Liver (tissue), 9 donors: Measurements from ENCODE around the gene FARP1. TPM values are rescaled to one million over a fixed set of nuclear protein-coding genes. Genes with fewer than 3 reads are reported as not detected.
"Not testable (repeated sequence)": the region's sequence is repeated elsewhere in the genome, so short reads cannot be mapped to it uniquely, and the experiment has no call there.

ENCODE experiments used
- DNase-seq: peaks from one replicate; pipeline ENCODE4 v3.0.0-alpha.2; 2017; ENCODE audit warnings: low spot score
- H3K27ac ChIP-seq, 2 donors: one replicate each; pipeline ENCODE4 v1.7.0; 2013; ENCODE audit warnings: inconsistent platforms in 2 of 2, low read length in 2 of 2, control low read depth in 1 of 2, low read depth in 1 of 2, mild to moderate bottlenecking in 1 of 2
- H3K27me3 ChIP-seq, 4 donors: one replicate each; pipeline versions ENCODE4 v1.6.1 to v1.7.0; 2013; ENCODE audit warnings: low read length in 3 of 4, inconsistent platforms in 1 of 4, mild to moderate bottlenecking in 1 of 4, moderate library complexity in 1 of 4; ENCODE audit not compliant: control insufficient read depth in 4 of 4, insufficient read depth in 4 of 4
- H3K36me3 ChIP-seq, 4 donors: one replicate each; pipeline versions ENCODE4 v1.6.1 to v1.7.0; 2013; ENCODE audit warnings: low read length in 3 of 4, mild to moderate bottlenecking in 3 of 4, low read depth in 1 of 4, moderate library complexity in 1 of 4; ENCODE audit not compliant: control insufficient read depth in 4 of 4, insufficient read depth in 3 of 4
- H3K4me1 ChIP-seq, 4 donors: one replicate each; pipeline versions ENCODE4 v1.6.1 to v1.7.0; 2013; ENCODE audit warnings: low read length in 3 of 4, mild to moderate bottlenecking in 3 of 4, moderate library complexity in 1 of 4; ENCODE audit not compliant: control insufficient read depth in 4 of 4, insufficient read depth in 4 of 4
- H3K4me3 ChIP-seq, 3 donors: one replicate each; pipeline versions ENCODE4 v1.6.1 to v1.7.0; 2013; ENCODE audit warnings: low read length in 3 of 3, control low read depth in 1 of 3, low read depth in 1 of 3, mild to moderate bottlenecking in 1 of 3
- H3K9ac ChIP-seq, 2 donors: one replicate each; pipeline ENCODE4 v1.7.0; 2013; ENCODE audit warnings: low read length in 2 of 2, mild to moderate bottlenecking in 2 of 2, moderate library complexity in 2 of 2, control low read depth in 1 of 2, low read depth in 1 of 2
- H3K9me3 ChIP-seq, 4 donors: one replicate each; pipeline versions ENCODE4 v1.6.1 to v1.7.0; 2013; ENCODE audit warnings: low read length in 3 of 4; ENCODE audit not compliant: control insufficient read depth in 4 of 4
- FOXA1 ChIP-seq: IDR thresholded peaks from 2 replicates; pipeline ENCODE4 v1.6.1; 2016; ENCODE audit warnings: antibody characterized with exemption
- FOXA2 ChIP-seq: IDR thresholded peaks from 2 replicates; pipeline ENCODE4 v1.6.1; 2016; ENCODE audit warnings: antibody characterized with exemption
- GABPA ChIP-seq, 2 donors: IDR thresholded peaks in 1 of 2; conservative IDR thresholded peaks in 1 of 2; 2 replicates each; pipeline ENCODE4 v1.6.1; 2016; ENCODE audit warnings: antibody characterized with exemption in 2 of 2, mild to moderate bottlenecking in 1 of 2, moderate library complexity in 1 of 2
- HNF4A ChIP-seq, 2 donors: conservative IDR thresholded peaks; 2 replicates each; pipeline ENCODE4 v1.6.1; 2016; ENCODE audit warnings: antibody characterized with exemption in 2 of 2, mild to moderate bottlenecking in 2 of 2
- HNF4G ChIP-seq: IDR thresholded peaks from 2 replicates; pipeline ENCODE4 v1.6.1; 2016; ENCODE audit warnings: antibody characterized with exemption
- JUND ChIP-seq, 2 donors: IDR thresholded peaks; 2 replicates each; pipeline ENCODE4 v1.6.1; 2016; ENCODE audit warnings: antibody characterized with exemption in 2 of 2
- MAX ChIP-seq: IDR thresholded peaks from 2 replicates; pipeline ENCODE4 v1.6.1; 2016; ENCODE audit warnings: antibody characterized with exemption
- RAD21 ChIP-seq, 2 donors: IDR thresholded peaks; 2 replicates each; pipeline ENCODE4 v1.6.1; 2016; ENCODE audit warnings: antibody characterized with exemption in 2 of 2, mild to moderate bottlenecking in 2 of 2
- RXRA ChIP-seq, 2 donors: IDR thresholded peaks; 2 replicates each; pipeline ENCODE4 v1.6.1; 2017 to 2018; ENCODE audit warnings: antibody characterized with exemption in 2 of 2, mild to moderate bottlenecking in 1 of 2
- SP1 ChIP-seq: IDR thresholded peaks from 2 replicates; pipeline ENCODE4 v1.6.1; 2018; ENCODE audit warnings: antibody characterized with exemption, mild to moderate bottlenecking
- YY1 ChIP-seq: IDR thresholded peaks from 2 replicates; pipeline ENCODE4 v1.6.1; 2016; ENCODE audit warnings: antibody characterized with exemption, mild to moderate bottlenecking
- WGBS: extraction: QIAGEN DNeasy Blood & Tissue Kit; methylation state at CpG from one replicate; pipeline ENCODE4 v1.1.7; 2013; 5-methylcytosine and 5-hydroxymethylcytosine counted together
- polyA plus RNA-seq, 2 donors: library from polyadenylated mRNA; stranded (reverse) in 1 of 2; unstranded in 1 of 2; fragments of 200-250 nt in 1 of 2; fragments of >200 nt in 1 of 2; fragmentation: Nextera tagmentation in 1 of 2; extraction: Ambion mirVana in 1 of 2; gene quantifications; one replicate each; pipeline versions ENCODE4 v1.2.1 to v1.2.3, GENCODE V29; 2013 to 2015
- total RNA-seq, 2 donors: library from RNA; depleted of rRNA; stranded (reverse); fragments of >200 nt; gene quantifications; one replicate each; pipeline ENCODE4 v1.2.3, GENCODE V29; 2014
- donor health status: healthy.
- donor health status: healthy.
- donor health status: healthy.
- donor health status: healthy.
- donor health status: healthy.

Gene FARP1
- total and polyA plus RNA-seq, 4 donors: 28.4 to 62.6 (median 39.8) TPM

- H3K4me1 ChIP-seq: peaks cover 6 to 17% (median 13%) of the 10 kb centered on the region in 4 donors
- H3K9me3 ChIP-seq: no peaks in the 10 kb centered on the region
- H3K4me3 ChIP-seq: no peak overlapping the region
- H3K9ac ChIP-seq: no peak overlapping the region
- WGBS: 77% methylated on average over 20 of the region's 20 CpGs
- peak overlapping the region in 1 of 2 donors; percentile 9 for H3K27ac ChIP-seq
- H3K36me3 ChIP-seq: no peaks in the 10 kb centered on the region
- DNase-seq: no peak
- TF ChIP-seq RXRA (IDR thresholded peaks at IDR 0.05) (peak in 1 of 2 donors; percentile 17), GABPA (IDR thresholded peaks at IDR 0.05 in 1 of 2, conservative IDR thresholded peaks at IDR 0.05 in 1 of 2) (no peak), JUND (IDR thresholded peaks at IDR 0.05) (no peak), RAD21 (IDR thresholded peaks at IDR 0.05) (peak in 1 of 2 donors; percentile 34), YY1 (no peak), HNF4G (peak; percentile 39), HNF4A (conservative IDR thresholded peaks at IDR 0.05) (peak; percentile 86 to 87), SP1 (peak; percentile 19)
- no peaks in the 10 kb centered on the region for H3K27me3 ChIP-seq
Measured at GRCh38 chr13:98225036-98225940, 82.4 kb downstream of the FARP1 start.

DNA sequence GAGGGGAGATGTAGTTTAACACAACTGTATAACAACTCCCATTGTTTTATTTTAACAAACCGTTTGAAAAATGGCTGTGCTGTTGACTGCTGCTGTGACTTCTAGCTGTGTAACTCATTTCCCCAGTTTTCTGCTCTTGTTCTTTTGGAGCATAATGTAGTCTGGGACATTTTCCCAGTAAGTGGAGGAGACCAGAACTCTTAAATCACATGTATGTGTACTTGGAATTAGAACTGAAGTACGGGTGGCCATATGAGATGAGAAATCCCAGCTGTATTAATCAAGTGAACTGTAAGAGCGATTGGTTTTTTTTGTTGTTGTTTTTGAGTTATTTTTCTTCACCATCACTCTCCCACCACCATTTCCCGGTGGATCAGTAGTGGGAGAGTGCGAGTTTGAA is 83.6 kb downstream of the FARP1 start:
- H3K4me1 ChIP-seq: peaks cover 6 to 17% (median 13%) of the 10 kb centered on the region in 4 donors

GRCh38 chr13:98228661-98229341 is 85.9 kb downstream of the FARP1 start:
- 38% methylated on average over 3 of the region's 3 CpGs for WGBS
- DNase-seq: no peak

More for the DNA sequence above, 83.6 kb downstream of the FARP1 start:
- no peak overlapping the region for H3K27ac ChIP-seq
- no peak overlapping the region for H3K4me3 ChIP-seq
- WGBS: 85% methylated on average over 5 of the region's 5 CpGs
- no peaks in the 10 kb centered on the region for H3K27me3 ChIP-seq
- no peak overlapping the region for H3K9ac ChIP-seq
- H3K9me3 ChIP-seq: no peaks in the 10 kb centered on the region
- H3K36me3 ChIP-seq: no peaks in the 10 kb centered on the region
- no peak for DNase-seq
- no peak for TF ChIP-seq SP1
- TF ChIP-seq HNF4A (conservative IDR thresholded peaks at IDR 0.05): no peak
- TF ChIP-seq RAD21 (IDR thresholded peaks at IDR 0.05): no peak
- TF ChIP-seq FOXA2: no peak
- no peak for TF ChIP-seq JUND (IDR thresholded peaks at IDR 0.05)
- TF ChIP-seq MAX: no peak
- no peak for TF ChIP-seq YY1
- TF ChIP-seq FOXA1: no peak

GRCh38 chr13:98230762-98231161 is 87.9 kb downstream of the FARP1 start:
- H3K27ac ChIP-seq, H3K9ac ChIP-seq, H3K36me3 ChIP-seq, H3K4me3 ChIP-seq, H3K27me3 ChIP-seq, H3K9me3 ChIP-seq, DNase-seq: not testable (repeated sequence)
- WGBS: 95% methylated on average over 4 of the region's 4 CpGs
- H3K4me1 ChIP-seq: peaks cover 10 to 26% (median 16%) of the 10 kb centered on the region in 4 donors

More at GRCh38 chr13:98228661-98229341, 85.9 kb downstream of the FARP1 start:
- TF ChIP-seq HNF4A (conservative IDR thresholded peaks at IDR 0.05) (peak; percentile 51 to 60), RAD21 (IDR thresholded peaks at IDR 0.05) (no peak), HNF4G (no peak), JUND (IDR thresholded peaks at IDR 0.05) (peak in 1 of 2 donors; percentile 30), FOXA2 (peak; percentile 48)
- Histone ChIP-seq H3K4me1 (peaks cover 7 to 27% (median 14%) of the 10 kb centered on the region in 4 donors), H3K9ac (no peak overlapping the region), H3K36me3 (no peaks in the 10 kb centered on the region), H3K27me3 (no peaks in the 10 kb centered on the region), H3K4me3 (no peak overlapping the region), H3K27ac (peak overlapping the region in 1 of 2 donors; percentile 31), H3K9me3 (no peaks in the 10 kb centered on the region)
